Putamen (tissue), 1 donor: ENCODE results near the gene PUS3.
"Not testable (repeated sequence)": the region's sequence is repeated elsewhere in the genome, so short reads cannot be mapped to it uniquely, and the experiment has no call there.

Experiments
- DNase-seq: peaks from one replicate; pipeline ENCODE4 v3.0.0-alpha.2; 2016; ENCODE audit warnings: low spot score

The PUS3 gene

DNA sequence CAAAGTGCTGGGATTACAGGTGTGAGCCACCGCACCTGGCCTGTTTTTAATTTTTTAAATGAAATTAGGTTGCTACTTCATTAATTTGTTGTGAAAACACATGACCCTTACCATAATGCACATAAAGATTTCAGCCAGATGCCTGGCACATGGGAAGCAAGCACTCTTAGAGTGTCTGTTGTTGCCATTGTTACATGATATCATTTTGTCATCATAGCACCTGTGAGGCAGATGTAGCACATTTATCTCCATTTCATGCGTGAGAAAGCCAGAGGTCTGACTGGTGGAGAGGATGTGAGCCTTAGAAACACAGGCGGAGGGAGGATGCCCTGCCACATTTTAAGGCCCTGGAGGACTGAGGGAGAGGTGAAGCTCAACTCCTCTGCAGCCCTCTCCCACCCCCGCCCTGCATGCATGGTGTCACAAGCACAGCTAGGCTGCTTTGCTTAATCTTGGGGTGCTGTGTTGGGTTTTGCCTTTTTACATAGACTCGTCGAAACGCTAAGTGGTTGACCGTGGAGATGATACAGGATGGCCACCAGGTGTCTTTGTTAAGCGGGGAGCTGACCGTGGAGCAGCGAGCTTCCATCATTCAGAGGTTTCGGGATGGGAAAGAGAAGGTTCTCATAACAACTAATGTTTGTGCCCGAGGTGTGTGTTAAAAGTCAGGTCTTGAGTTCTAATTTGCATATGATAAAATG, 15.3 kb upstream of the PUS3 start:
- DNase-seq: no peak

DNA sequence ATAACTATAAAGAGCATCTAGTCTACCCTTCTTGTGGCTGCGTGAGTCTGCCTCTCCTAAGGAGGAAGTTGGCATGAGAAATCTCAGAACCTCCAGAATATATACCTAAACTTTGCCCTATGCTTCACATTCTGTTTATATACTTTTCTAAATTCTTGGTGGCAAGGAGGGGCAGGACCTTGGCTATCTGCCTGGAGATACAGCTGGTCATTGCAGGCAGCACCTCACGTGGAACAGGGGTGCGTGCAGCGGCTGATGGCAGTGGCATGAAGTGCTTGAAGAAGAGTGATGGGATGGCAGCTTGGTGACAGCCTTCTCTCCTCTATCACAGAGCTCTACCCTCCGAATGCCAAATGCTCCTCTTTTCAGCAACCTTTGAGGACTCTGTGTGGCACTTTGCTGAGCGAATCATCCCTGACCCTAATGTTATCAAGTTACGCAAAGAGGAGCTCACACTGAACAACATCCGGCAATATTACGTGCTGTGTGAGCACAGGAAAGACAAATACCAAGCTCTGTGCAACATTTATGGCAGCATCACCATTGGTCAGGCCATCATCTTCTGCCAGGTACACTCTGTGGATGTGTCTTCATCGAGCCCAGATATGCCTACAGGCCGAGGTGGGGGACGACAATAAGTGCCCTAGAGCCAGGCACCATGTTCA, 13.8 kb upstream of the PUS3 start:
- DNase-seq: no peak

DNA sequence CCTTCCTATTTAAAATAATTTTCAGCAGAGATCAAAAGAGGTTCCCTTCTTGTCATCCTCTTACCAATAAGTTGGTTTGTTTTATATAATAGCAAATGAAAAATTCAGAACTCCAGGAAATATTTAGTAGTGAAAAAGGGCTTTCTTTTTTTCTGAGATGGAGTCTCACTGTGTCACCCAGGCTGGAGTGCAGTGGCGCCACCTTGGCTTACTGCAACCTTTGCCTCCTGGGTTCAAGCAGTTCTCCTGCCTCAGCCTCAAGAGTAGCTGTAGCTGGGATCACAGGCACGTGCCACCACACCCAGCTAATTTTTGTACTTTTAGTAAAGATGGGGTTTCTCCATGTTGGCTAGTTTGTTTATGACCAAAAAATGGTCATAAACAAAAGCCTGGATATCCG, 11.6 kb upstream of the PUS3 start:
- DNase-seq: not testable (repeated sequence)

DNA sequence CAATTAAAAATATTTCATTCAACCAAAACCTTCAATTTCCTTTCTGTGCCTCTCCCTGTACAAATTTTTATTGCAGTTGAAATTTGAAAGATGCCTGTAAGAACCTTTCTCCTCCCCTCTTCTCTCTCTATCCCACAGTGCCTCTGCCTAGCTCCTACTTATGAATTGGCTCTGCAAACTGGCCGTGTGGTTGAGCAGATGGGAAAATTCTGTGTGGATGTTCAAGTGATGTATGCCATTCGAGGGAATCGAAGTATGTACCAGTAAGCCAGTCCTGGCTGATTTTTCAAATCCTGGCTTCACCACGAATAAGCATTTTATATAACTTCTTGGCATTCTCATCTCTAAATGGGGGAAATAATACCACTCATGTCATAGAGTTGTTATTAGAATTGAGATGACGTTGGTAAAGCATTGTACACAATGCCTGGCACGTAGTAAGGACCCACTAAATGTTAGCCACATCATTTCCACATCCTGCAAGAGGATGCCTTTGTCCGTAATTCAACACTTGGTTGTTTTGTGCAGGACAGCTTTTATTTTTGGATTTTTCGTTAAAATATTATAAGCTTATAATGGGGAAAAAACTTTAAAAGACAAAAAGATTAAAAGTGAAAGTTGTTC, 7.3 kb upstream of the PUS3 start:
- DNase-seq: no peak

DNA sequence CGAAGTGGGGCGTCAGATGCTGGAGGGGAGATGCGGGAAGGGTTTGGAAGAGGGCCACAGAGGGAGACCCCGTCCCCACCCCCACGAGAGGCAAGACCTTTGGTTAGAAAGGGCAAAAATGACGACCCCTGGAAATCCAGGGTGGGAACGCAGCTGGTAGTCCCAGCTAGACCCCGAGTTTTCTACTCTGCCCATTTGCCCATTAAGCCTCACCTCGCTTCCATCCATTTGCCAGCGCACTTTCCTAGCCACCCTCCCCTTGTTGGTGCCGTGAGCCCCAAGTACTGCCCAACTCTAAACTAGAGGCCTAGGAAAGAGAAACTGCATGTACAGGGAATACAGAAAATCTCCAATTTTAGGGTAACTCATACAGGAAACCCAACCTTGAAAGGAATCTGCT, 1.7 kb upstream of the PUS3 start:
- no peak for DNase-seq

DNA sequence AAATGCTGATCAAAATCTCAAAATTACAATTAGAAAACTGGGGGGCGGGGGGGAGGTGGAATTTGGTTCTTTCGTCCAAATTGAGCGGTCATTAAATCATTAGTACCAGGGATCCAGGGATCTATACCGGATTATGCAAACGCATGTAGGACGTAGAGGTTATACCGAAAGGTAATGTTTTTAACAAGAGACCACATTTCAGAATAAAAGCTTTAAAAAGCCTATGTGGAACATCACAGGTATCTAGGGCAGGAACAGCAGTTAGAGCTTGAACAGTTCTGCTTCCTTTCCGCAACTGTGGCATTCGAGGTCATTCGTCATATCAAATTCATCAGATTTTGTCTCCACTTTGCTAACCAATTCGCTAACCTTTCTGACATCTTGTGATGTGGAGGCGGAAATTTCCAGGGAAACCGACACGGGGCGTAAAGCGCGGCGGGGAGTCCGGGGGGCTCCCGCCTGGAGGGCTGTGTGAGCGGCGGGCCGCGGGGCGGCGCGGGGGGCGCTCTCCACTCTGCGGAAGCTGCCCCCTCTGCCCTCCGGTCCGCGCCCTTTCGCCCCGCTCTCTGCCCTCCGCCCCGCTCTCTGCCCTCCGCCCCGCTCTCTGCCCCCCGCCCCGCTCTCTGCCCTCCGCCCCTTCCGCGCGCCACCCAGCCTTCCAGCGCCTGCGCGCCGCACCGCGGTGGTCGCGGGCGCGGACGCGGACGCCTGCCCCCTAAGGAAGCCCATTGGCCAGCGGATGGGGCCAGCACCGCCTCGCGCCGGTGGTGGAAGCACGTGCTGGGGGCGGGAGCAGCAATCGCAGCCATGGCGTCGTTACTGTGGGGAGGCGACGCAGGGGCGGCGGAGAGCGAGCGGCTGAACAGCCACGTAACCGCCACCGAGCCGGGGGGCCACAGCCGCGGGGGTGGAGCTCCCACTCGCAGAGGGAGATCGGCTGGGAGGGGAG, 979 bp upstream of the PUS3 start, which contains the start of gene DDX25:
Gene DDX25, plus strand, starts transcription at position 798 of the 949 bp plus-strand sequence. Its CDS starts 10 bp downstream, at position 808.
- DNase-seq: peak; percentile 70

DNA sequence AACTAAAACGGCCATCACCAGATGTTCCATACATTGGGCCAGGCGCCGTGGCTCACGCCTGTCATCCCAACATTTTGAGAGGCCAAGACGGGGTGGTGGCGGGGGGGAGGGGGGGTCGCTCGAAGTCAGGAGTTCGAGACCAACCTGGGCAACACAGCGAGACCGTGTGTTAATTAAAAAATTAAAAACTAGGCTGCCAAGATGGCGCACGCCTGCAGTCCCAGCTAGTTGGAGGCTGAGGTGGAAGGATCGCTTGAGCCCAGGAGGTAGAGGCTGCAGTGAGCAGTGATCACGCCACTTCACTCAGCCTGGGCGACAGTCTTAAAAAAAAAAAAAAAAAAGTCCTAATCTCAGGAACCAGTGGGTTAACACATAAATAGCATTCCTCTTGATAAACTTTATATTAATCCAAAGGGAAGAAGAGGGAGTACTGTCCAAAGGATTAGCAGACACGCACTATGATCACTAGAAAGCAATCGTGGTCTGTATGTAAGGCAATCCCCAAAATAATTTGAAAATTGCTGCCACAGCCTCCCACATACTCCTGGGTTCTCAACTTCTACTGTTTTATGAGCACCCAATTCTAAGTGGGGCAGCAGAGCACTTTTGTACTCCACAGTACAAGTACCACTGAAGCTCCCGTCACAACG, 604 bp downstream of the PUS3 start:
- no peak for DNase-seq

DNA sequence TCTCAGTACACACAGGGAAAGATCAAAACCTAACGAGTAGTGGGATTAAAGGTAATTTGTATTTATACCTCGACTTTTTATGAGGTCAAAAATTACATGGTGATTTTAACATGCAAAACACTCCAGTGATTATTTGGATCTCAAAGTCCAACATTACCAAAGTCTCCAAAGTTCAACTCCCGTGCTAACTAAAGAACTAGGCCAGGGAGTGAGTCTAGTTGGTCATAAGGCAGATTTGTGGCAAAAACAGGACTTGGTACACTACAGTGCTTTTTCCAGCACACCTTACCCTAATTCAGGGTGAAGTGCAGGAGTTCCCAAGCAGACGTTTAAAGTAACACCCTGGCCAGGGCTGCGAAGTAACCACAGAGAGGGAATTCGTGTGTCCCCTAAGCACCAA, 1.1 kb downstream of the PUS3 start:
- no peak for DNase-seq

DNA sequence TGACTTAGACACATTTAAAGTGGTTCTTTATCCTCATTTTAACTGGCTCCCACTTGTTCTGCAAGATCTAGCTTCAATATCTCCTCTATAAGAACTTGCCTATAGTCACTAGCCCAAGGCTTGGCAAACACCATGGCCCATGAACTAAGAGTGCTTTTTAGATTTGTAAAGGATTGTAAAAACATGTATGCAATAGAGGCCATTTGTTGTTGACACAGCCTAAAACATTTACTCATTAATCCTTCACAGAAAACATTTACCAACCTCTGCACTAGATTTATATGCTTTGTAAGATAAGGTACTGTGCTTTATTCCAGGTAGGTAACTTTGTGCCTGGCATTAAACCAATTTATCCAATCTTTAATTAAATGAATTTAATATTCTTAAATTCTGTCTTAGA, 10.0 kb downstream of the PUS3 start:
- DNase-seq: no peak

DNA sequence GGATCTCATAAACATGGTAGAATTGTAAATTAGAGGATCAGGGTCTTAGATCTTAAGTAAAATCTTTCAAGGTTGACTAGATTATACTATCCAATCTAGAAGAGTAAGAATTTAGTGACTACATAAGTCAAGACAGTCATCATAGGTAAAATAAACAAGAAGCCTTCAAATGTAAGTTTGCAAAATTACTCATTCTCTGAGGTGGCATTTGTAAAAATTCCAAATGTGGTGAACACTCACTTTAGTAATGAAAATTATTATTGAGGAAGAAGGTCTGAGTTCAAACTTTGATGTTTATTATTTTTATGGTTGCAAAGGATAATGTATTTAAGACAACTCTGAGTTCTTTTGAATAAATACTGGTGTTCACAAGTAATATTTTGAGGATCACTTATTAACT, 10.9 kb downstream of the PUS3 start:
- DNase-seq: no peak

DNA sequence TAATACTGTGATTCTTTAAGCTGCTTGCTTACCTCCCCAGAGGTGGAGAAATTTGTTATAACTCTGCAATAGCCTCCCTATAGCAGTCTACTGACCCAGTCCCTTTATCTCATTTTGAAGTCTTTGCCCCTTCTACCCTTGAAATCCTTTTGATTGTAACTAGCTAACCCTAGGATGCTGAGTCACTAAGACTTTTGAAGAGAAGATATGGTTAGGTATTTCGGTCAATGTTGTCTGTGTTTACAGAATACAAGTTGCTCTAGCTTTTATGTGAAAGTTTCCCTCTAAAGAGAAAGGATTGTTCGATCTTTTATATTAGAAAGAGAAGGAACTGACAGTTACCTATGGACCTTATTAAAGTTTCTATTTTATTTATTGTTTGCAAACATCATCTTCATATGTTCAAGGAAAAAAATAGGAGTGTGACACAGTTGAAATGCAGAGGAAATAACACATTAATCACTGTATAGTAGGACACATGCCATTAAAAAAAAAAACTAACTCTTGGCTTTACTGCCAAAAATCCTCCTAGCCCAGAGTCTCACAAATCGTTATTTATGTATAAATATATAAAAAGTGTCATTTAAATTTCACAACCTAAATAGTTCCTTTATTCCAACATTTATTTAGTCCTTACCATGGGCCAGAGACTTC, 12.4 kb downstream of the PUS3 start:
- no peak for DNase-seq

DNA sequence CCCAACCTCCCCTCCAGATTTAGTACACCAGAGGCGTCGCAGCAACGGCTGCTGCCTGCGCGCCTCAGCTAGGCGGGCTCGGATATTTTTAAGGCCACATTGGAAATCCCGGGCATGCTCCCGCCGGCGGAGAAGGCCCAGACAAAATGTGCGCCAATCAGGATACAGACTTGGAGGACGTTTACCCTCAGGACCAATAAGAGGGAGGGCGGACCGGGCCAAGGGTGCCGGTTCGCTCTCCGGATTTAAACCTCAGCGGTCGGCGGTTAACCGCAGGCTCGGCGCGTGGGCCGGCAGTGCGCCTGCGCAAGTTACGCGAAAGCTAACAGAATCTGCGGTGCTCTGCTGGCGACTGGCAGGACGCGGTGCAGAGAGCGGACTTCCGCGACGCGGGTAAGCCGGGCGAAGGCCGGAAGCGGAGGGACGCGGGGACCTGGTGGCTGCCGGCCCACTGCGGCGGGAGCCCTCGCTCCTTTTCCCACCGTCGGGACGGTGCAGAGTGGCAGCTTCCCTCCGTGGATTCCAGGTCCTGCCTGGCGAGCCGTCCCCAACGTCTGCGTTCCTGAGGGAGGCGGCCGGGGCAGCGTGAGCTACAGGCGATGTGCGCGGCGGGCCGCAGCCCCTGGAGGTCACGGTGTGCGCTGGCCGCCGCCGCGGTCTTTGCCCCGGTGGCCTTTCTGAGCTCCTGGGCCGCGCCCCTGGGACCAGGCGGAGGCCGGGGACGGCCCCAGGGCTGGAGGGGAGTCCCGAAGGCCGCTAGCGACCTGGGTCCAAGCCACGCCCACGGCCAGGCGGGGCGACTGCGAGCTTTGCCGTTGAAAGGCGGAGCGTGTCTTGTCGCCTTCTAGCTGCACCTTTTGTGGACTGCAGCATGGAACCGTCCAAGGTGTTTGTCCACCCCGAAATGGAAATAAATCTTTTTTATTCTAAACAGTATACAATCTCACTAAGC, 15.4 kb downstream of the PUS3 start, which contains the start of gene HYLS1:
Gene HYLS1, plus strand, starts transcription at position 296 of the 952 bp plus-strand sequence. CDS start 11,701 bp downstream, outside the sequence.
- peak; percentile 95 for DNase-seq

DNA sequence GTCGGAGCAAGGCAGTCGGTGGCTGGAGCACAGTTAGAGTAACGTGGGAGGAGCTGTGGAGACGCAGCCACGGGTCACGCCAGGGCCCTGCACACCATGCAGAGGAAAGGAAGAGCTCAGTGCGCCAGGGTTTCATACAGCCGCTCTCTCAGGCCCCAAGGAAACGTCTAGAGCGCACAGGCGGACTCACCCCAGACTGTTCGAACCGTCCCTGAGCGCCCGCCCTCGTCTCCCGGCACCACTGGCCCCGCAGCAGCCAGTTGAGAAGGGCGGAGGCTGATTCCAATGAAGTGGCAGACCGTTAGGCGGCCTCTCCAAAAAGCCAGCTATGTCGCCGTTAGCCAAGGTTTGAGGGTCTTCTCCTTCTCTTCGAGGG, 16.0 kb downstream of the PUS3 start:
- no peak for DNase-seq

DNA sequence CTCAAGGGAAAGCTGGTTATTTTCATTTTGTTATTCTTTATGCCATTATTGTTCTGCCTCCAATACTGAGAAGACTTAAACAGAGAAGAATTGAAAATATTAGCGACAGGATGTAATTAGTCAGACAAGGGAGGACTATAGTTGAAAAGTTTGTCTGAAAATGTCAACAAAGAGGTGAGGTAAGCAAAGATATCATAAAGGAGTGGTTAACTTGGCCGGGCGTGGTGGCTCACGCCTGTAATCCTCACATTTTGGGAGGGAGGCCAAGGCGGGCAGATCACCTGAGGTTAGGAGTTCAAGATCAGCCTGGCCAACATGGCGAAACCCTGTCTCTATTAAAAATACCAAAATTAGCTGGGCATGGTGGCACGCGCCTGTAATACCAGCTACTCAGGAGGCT, 19.6 kb downstream of the PUS3 start:
- DNase-seq: no peak

DNA sequence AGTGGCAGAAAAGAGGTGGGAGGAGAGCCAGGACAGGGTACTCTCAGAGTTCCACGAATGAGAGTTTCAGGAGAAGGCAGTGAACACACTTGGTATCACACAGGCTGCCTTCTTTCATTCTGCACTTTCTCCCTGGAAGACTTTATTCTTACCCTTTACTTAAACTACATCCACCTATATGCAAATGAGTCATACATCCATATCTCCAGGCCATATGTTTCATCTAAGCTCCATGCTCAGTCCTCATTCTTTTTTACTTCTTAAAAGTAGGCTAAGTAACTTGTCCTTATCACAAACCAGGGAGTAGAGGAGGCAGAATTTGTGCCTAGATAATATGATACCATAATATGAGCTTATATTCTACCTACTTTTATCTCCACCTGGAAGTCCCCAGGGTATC, 21.7 kb downstream of the PUS3 start:
- DNase-seq: no peak

DNA sequence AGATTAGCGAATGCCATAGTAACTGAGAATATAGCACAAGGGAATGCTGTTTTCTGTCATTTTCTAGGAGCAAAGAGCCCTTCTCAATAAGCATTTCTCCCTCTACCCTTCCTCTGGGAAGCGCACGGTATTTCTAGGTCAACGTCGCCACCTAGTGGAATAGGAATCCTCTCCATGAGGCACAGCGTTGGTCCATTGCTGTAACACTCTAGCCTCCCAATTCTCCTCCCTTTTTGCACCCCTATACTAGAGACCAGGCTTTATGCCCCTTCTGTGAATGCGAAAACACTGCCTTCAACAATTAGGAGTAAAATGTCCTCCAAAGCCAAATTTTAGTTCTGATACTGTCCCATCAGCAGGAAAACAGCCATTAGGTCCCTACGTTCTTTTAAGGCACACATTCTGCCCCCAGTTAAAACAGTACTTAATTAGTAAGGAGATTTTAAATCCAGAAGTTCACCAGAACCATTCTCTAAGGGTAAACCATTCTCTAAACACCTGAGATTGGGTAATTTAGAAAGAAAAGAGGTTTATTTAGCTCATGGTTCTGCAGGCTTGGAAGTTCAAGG, 28.4 kb downstream of the PUS3 start:
- DNase-seq: peak; percentile 73

DNA sequence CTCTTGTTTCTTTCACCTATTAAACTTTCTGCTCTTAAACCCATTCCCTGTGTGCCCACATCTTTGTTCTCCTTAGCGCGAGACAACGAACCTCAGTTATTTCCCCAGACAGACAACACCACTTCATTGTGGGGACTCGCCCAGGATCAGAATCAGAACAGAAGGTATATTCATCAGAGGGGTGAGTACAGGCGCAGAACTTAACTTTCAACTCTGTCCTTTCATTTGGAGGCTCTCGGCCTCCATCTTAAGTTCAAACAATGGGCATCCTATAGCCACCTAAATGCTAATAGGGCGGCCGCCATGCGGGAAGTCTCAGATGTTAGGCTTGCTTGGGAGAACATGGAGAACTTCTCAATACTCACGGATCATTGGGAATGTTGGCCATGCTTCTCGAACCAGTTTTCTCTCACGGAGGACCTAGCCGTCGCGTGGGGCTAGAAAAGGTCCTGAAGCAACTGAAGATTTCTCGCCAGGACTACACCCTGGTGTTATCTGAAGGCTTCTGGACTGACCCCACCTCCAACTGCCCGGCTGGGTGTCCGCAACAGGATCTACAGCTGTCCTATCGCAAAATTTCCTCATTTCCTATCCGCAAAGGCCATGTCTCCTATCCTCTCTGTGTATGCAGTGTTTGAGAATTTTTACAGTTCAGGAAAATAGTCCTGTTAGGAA, 29.0 kb downstream of the PUS3 start:
- DNase-seq: no peak

DNA sequence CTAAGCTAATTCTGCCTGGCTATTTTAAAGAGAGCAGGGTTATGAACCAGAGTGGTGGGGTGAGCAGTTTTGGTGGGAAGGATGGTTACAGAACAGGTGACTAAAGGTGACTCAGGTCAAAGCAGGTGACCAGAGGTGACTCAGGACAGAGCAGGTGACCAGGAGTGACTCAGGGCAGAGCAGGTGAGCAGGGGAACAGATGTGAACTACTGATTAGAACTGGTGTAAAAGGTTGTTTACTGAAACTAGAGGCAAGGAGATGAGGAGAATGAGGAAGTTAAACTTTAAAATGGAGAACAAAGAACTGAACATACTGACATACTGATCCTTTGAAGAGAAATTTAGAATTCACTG, 30.9 kb downstream of the PUS3 start:
- DNase-seq: no peak
